Measurements from ENCODE around the gene AFDN. TPM values are rescaled to one million over a fixed set of nuclear protein-coding genes. Genes with fewer than 3 reads are reported as not detected.
A peak's percentile ranks its signal among the peaks of the same experiment; 100 is the strongest.

The AFDN gene
- polyA plus RNA-seq, 1 donor, result 256 TPM

- DNase-seq, result no peak
Measured at GRCh38 chr6:167917551-167918154, 90.9 kb downstream of the AFDN start.

- no peak for DNase-seq
Measured at GRCh38 chr6:167918548-167919278, 92.0 kb downstream of the AFDN start.

- DNase-seq, result no peak
Measured at GRCh38 chr6:167919349-167919748, 92.6 kb downstream of the AFDN start.

- DNase-seq, result no peak
Measured at GRCh38 chr6:167920165-167920564, 93.5 kb downstream of the AFDN start.

- DNase-seq, result no peak
Measured at GRCh38 chr6:167921831-167922230, 95.1 kb downstream of the AFDN start.

GRCh38 chr6:167925026-167925425 lies 98.3 kb downstream of the AFDN start:
- peak; percentile 42 for DNase-seq

GRCh38 chr6:167927246-167927645 lies 100.5 kb downstream of the AFDN start:
- no peak for DNase-seq

GRCh38 chr6:167928111-167928510 lies 101.4 kb downstream of the AFDN start:
- DNase-seq, result no peak

- no peak for DNase-seq
Measured at GRCh38 chr6:167930295-167930694, 103.6 kb downstream of the AFDN start.

GRCh38 chr6:167932468-167933276 lies 106.0 kb downstream of the AFDN start:
- peak; percentile 63 for DNase-seq

- DNase-seq, result no peak
Measured at GRCh38 chr6:167933290-167933689, 106.6 kb downstream of the AFDN start.

GRCh38 chr6:167933847-167934246 lies 107.1 kb downstream of the AFDN start:
- DNase-seq, result no peak

GRCh38 chr6:167934426-167934864 lies 107.7 kb downstream of the AFDN start:
- DNase-seq, result peak; percentile 60

- DNase-seq, result no peak
Measured at GRCh38 chr6:167936051-167936450, 109.3 kb downstream of the AFDN start.

GRCh38 chr6:167937301-167937700 lies 110.6 kb downstream of the AFDN start:
- no peak for DNase-seq

- DNase-seq, result no peak
Measured at GRCh38 chr6:167937948-167938911, 111.5 kb downstream of the AFDN start.

- DNase-seq, result no peak
Measured at GRCh38 chr6:167941822-167942221, 115.1 kb downstream of the AFDN start.

GRCh38 chr6:167944130-167944529 lies 117.4 kb downstream of the AFDN start:
- no peak for DNase-seq

GRCh38 chr6:167946007-167946406 lies 119.3 kb downstream of the AFDN start:
- DNase-seq, result no peak

GRCh38 chr6:167946604-167947003 lies 119.9 kb downstream of the AFDN start:
- DNase-seq, result no peak

- DNase-seq, result no peak
Measured at GRCh38 chr6:167947716-167948115, 121.0 kb downstream of the AFDN start.

- no peak for DNase-seq
Measured at GRCh38 chr6:167948716-167949115, 122.0 kb downstream of the AFDN start.

All from left kidney (tissue), 2 donors.